Endodermal cell (in vitro differentiated cells): ENCODE results near the gene IL10. TPM values are rescaled to one million over a fixed set of nuclear protein-coding genes. Genes with fewer than 3 reads are reported as not detected.

Experiments
- DNase-seq: peaks from one replicate; pipeline ENCODE4 v3.0.0-alpha.2; 2017
- H3K27ac ChIP-seq: 2 replicates; pipeline ENCODE4 v1.5.1; 2013; ENCODE audit warnings: mild to moderate bottlenecking, low read depth, low read length, moderate library complexity
- H3K27me3 ChIP-seq: 2 replicates; pipeline ENCODE4 v1.6.1; 2013; ENCODE audit warnings: mild to moderate bottlenecking, low read length, moderate library complexity; ENCODE audit not compliant: insufficient read depth, control insufficient read depth, poor library complexity, severe bottlenecking
- H3K36me3 ChIP-seq: 2 replicates; pipeline ENCODE4 v1.7.0; 2013; ENCODE audit warnings: mild to moderate bottlenecking, low read length, moderate library complexity; ENCODE audit not compliant: control insufficient read depth, insufficient read depth
- H3K4me1 ChIP-seq: one replicate; pipeline ENCODE4 v1.7.0; 2013; ENCODE audit warnings: low read length; ENCODE audit not compliant: control insufficient read depth, insufficient read depth
- H3K4me3 ChIP-seq: 2 replicates; pipeline ENCODE4 v1.5.1; 2013; ENCODE audit warnings: mild to moderate bottlenecking, low read length, moderate library complexity
- H3K9ac ChIP-seq: 2 replicates; pipeline ENCODE4 v1.6.1; 2013; ENCODE audit warnings: mild to moderate bottlenecking, low read length, moderate library complexity; ENCODE audit not compliant: poor library complexity, severe bottlenecking; ENCODE audit errors: extremely low read depth
- H3K9me3 ChIP-seq: 2 replicates; pipeline ENCODE4 v1.6.1; 2013; ENCODE audit warnings: mild to moderate bottlenecking, low read length, moderate library complexity; ENCODE audit not compliant: control insufficient read depth
- H3K27ac Mint-ChIP-seq: 2 replicates; pipeline ENCODE4 v1.8.0; 2020; ENCODE audit warnings: mixed read lengths
- H3K27me3 Mint-ChIP-seq: 2 replicates; pipeline ENCODE4 v1.8.0; 2021; ENCODE audit warnings: mild to moderate bottlenecking, mixed read lengths; ENCODE audit not compliant: insufficient read depth
- H3K36me3 Mint-ChIP-seq: 2 replicates; pipeline ENCODE4 v1.8.0; 2020; ENCODE audit warnings: low read depth, mixed read lengths
- H3K4me1 Mint-ChIP-seq: 2 replicates; pipeline ENCODE4 v1.8.0; 2020; ENCODE audit warnings: mixed read lengths
- H3K4me3 Mint-ChIP-seq: 2 replicates; pipeline ENCODE4 v1.8.0; 2020; ENCODE audit warnings: mild to moderate bottlenecking, moderate library complexity, mixed read lengths
- H3K9me3 Mint-ChIP-seq: 2 replicates; pipeline ENCODE4 v1.8.0; 2020; ENCODE audit warnings: mild to moderate bottlenecking, mixed read lengths
- CTCF ChIP-seq: fragments of 200-600 bp; sonication (generic); conservative IDR thresholded peaks from 2 replicates; pipeline ENCODE4 v1.5.0; 2021; ENCODE audit warnings: antibody characterized with exemption, mild to moderate bottlenecking
- WGBS, 2 experiments: methylation state at CpG; one replicate each; pipeline versions ENCODE4 v1.1.5 to v1.1.7; 2013; ENCODE audit warnings: missing lambda C conversion rate in 2 of 2, mixed read lengths in 1 of 2; ENCODE audit not compliant: insufficient coverage in 1 of 2, insufficient read length in 1 of 2; 5-methylcytosine and 5-hydroxymethylcytosine counted together
- total RNA-seq, 2 donors: library from RNA; stranded (reverse); fragmentation: NEBNext Ultra II Directional in 1 of 2; extraction: Animal tissue kit (Norgen Biotek cat#: 25700) in 1 of 2; gene quantifications; 2 replicates in 1 of 2; 3 replicates in 1 of 2; pipeline ENCODE4 v1.2.1, GENCODE V29; 2021

IL10 gene
- total RNA-seq, 2 donors from 2014 or later: not detected

- no peak for TF ChIP-seq CTCF
- Mint-ChIP-seq H3K36me3 (no peaks in the 10 kb centered on the region), H3K4me1 (peaks cover 26% of the 10 kb centered on the region), H3K27me3 (peaks cover 15% of the 10 kb centered on the region), H3K9me3 (no peaks in the 10 kb centered on the region), H3K27ac (no peak overlapping the region), H3K4me3 (no peak overlapping the region)
- DNase-seq: no peak
- H3K9ac ChIP-seq: no peak overlapping the region
- H3K4me3 ChIP-seq: no peak overlapping the region
- no peaks in the 10 kb centered on the region for H3K36me3 ChIP-seq
- H3K9me3 ChIP-seq: no peaks in the 10 kb centered on the region
- 87 to 100% methylated on average over 1 to 3 of the region's 3 CpGs for WGBS, 2 experiments
- no peaks in the 10 kb centered on the region for H3K27me3 ChIP-seq
- H3K4me1 ChIP-seq: peaks cover 7% of the 10 kb centered on the region
- H3K27ac ChIP-seq: no peak overlapping the region
Observed at GRCh38 chr1:206774093-206774492, 1.8 kb upstream of the IL10 start.

GRCh38 chr1:206771338-206771692 lies 979 bp downstream of the IL10 start:
- WGBS, 2 experiments: 86 to 94% methylated on average over 3 to 4 of the region's 4 CpGs
- no peak for DNase-seq
- no peak overlapping the region for H3K27ac ChIP-seq
- no peaks in the 10 kb centered on the region for H3K9me3 ChIP-seq
- TF ChIP-seq CTCF: no peak
- Mint-ChIP-seq H3K4me1 (peaks cover 30% of the 10 kb centered on the region), H3K27me3 (peaks cover 17% of the 10 kb centered on the region), H3K4me3 (no peak overlapping the region), H3K27ac (no peak overlapping the region), H3K36me3 (no peaks in the 10 kb centered on the region), H3K9me3 (no peaks in the 10 kb centered on the region)
- H3K36me3 ChIP-seq: no peaks in the 10 kb centered on the region
- H3K9ac ChIP-seq: no peak overlapping the region
- H3K27me3 ChIP-seq: no peaks in the 10 kb centered on the region
- H3K4me1 ChIP-seq: peaks cover 13% of the 10 kb centered on the region
- no peak overlapping the region for H3K4me3 ChIP-seq

- WGBS, 2 experiments: 66 to 73% methylated on average over 5 to 9 of the region's 9 CpGs
- H3K4me1 ChIP-seq: peaks cover 12% of the 10 kb centered on the region
Observed at GRCh38 chr1:206770531-206771337, 1.6 kb downstream of the IL10 start, which contains the start of gene IL19. Gene IL19 (plus strand): TSS chr1:206770773. CDS start chr1:206836663, 65,890 bp downstream.

More at GRCh38 chr1:206770531-206771337, 1.6 kb downstream of the IL10 start, which contains the start of gene IL19:
- DNase-seq: peak; percentile 66
- Histone ChIP-seq H3K9ac (no peak within 1 kb of the TSS), H3K27me3 (no peaks in the 10 kb centered on the region), H3K36me3 (no peaks in the 10 kb centered on the region), H3K9me3 (no peaks in the 10 kb centered on the region), H3K4me3 (no peak within 1 kb of the TSS), H3K27ac (no peak within 1 kb of the TSS)
- peaks cover 17% of the 10 kb centered on the region for H3K27me3 Mint-ChIP-seq
- H3K36me3 Mint-ChIP-seq: no peaks in the 10 kb centered on the region
- H3K9me3 Mint-ChIP-seq: no peaks in the 10 kb centered on the region
- no peak within 1 kb of the TSS for H3K4me3 Mint-ChIP-seq
- peaks cover 30% of the 10 kb centered on the region for H3K4me1 Mint-ChIP-seq
- no peak within 1 kb of the TSS for H3K27ac Mint-ChIP-seq
- TF ChIP-seq CTCF: no peak
